DND-41 (cell line): Measurements from ENCODE around the gene CEP57L1.
A peak's percentile ranks its signal among the peaks of the same experiment; 100 is the strongest.

ENCODE experiments used
- ATAC-seq: fragments of 200-7000 bp; cut with Tn5 transposase; 3 replicates; pipeline ENCODE4 v1.9.1; 2021; ENCODE audit warnings: low read depth; ENCODE audit not compliant: insufficient read depth
- DNase-seq: peaks from one replicate; pipeline ENCODE4 v3.0.0-alpha.2; 2020
- H2AFZ ChIP-seq: 2 replicates; pipeline ENCODE4 v1.6.0; 2012; ENCODE audit warnings: low read depth, low read length
- H3K27ac ChIP-seq: 2 replicates; pipeline ENCODE4 v1.5.1; 2012; ENCODE audit warnings: low read length, inconsistent platforms
- H3K27me3 ChIP-seq: fragments of 200-600 bp; sonication (generic); 2 replicates; pipeline ENCODE4 v1.6.0; 2012; ENCODE audit warnings: low read length, mild to moderate bottlenecking, inconsistent platforms; ENCODE audit not compliant: insufficient read depth, poor library complexity
- H3K36me3 ChIP-seq: 2 replicates; pipeline ENCODE4 v1.5.1; 2012; ENCODE audit warnings: low read length, inconsistent platforms; ENCODE audit not compliant: insufficient read depth
- H3K4me1 ChIP-seq: 2 replicates; pipeline ENCODE4 v1.5.1; 2012; ENCODE audit warnings: mild to moderate bottlenecking, low read length; ENCODE audit not compliant: insufficient read depth
- H3K4me2 ChIP-seq: 2 replicates; pipeline ENCODE4 v1.6.0; 2012; ENCODE audit warnings: mild to moderate bottlenecking, moderate library complexity, low read length, inconsistent platforms; ENCODE audit not compliant: insufficient read depth
- H3K4me3 ChIP-seq, 2 experiments: fragments of 200-600 bp in 1 of 2; shearing (Covaris generic) in 1 of 2; 2 replicates each; pipeline ENCODE4 v1.5.1; 2012 to 2016; ENCODE audit warnings: inconsistent platforms in 2 of 2, low read length in 2 of 2, mild to moderate bottlenecking in 2 of 2, low read depth in 1 of 2, moderate library complexity in 1 of 2
- H3K79me2 ChIP-seq: 2 replicates; pipeline ENCODE4 v1.6.0; 2012; ENCODE audit warnings: low read length, inconsistent platforms; ENCODE audit not compliant: insufficient read depth
- H3K9ac ChIP-seq: 2 replicates; pipeline ENCODE4 v1.6.0; 2012; ENCODE audit warnings: low read depth, mild to moderate bottlenecking, inconsistent platforms, low read length, moderate library complexity
- H3K9me3 ChIP-seq: 2 replicates; pipeline ENCODE4 v1.5.1; 2012; ENCODE audit warnings: low read length, moderate library complexity, mild to moderate bottlenecking, inconsistent platforms; ENCODE audit not compliant: insufficient read depth, severe bottlenecking
- H4K20me1 ChIP-seq: 2 replicates; pipeline ENCODE4 v1.6.0; 2012; ENCODE audit warnings: low read length; ENCODE audit not compliant: insufficient read depth
- EZH2 ChIP-seq: IDR thresholded peaks from 3 replicates; pipeline ENCODE4 v1.6.1; 2012; ENCODE audit warnings: borderline replicate concordance, low read depth, mild to moderate bottlenecking, moderate library complexity, low read length, inconsistent platforms; ENCODE audit not compliant: severe bottlenecking
- TF ChIP-seq, protein P1 (sequence below): IDR thresholded peaks from 2 replicates; pipeline ENCODE4 v1.5.1; 2012; ENCODE audit warnings: borderline replicate concordance, low read length, moderate library complexity, mild to moderate bottlenecking; ENCODE audit not compliant: poor library complexity, severe bottlenecking; ENCODE audit errors: extremely low read depth

Gene CEP57L1

DNA sequence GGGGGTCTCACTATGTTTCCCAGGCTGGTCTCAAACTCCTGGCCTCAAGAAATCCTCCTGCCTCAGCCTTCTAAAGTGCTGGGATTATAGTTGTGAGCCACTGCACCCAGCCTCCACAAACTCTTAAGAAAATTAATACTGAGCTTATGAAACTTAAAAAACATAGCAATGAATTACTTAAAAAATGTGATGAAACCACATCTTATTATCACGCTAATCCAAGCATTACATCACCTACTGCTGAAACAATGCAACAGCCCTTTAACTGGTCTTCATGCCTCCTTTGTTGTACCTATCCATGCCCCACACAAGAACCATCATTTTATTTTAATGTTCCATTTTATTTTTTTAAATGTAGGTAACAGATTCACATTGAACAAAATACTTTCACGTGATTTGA lies 25.6 kb upstream of the CEP57L1 start:
- Histone ChIP-seq H3K4me1 (peaks cover 5% of the 10 kb centered on the region), H3K9me3 (no peaks in the 10 kb centered on the region), H3K27ac (no peak overlapping the region), H4K20me1 (no peaks in the 10 kb centered on the region), H3K9ac (no peak overlapping the region), H3K79me2 (no peaks in the 10 kb centered on the region), H3K4me3 (no peak overlapping the region), H3K27me3 (no peaks in the 10 kb centered on the region), H3K4me2 (no peak overlapping the region), H3K36me3 (no peaks in the 10 kb centered on the region), H2AFZ (no peak overlapping the region)
- no peak for TF ChIP-seq EZH2
- TF ChIP-seq, protein P1, sequence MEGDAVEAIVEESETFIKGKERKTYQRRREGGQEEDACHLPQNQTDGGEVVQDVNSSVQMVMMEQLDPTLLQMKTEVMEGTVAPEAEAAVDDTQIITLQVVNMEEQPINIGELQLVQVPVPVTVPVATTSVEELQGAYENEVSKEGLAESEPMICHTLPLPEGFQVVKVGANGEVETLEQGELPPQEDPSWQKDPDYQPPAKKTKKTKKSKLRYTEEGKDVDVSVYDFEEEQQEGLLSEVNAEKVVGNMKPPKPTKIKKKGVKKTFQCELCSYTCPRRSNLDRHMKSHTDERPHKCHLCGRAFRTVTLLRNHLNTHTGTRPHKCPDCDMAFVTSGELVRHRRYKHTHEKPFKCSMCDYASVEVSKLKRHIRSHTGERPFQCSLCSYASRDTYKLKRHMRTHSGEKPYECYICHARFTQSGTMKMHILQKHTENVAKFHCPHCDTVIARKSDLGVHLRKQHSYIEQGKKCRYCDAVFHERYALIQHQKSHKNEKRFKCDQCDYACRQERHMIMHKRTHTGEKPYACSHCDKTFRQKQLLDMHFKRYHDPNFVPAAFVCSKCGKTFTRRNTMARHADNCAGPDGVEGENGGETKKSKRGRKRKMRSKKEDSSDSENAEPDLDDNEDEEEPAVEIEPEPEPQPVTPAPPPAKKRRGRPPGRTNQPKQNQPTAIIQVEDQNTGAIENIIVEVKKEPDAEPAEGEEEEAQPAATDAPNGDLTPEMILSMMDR = no peak
- no peak for DNase-seq
- no peak for ATAC-seq

DNA sequence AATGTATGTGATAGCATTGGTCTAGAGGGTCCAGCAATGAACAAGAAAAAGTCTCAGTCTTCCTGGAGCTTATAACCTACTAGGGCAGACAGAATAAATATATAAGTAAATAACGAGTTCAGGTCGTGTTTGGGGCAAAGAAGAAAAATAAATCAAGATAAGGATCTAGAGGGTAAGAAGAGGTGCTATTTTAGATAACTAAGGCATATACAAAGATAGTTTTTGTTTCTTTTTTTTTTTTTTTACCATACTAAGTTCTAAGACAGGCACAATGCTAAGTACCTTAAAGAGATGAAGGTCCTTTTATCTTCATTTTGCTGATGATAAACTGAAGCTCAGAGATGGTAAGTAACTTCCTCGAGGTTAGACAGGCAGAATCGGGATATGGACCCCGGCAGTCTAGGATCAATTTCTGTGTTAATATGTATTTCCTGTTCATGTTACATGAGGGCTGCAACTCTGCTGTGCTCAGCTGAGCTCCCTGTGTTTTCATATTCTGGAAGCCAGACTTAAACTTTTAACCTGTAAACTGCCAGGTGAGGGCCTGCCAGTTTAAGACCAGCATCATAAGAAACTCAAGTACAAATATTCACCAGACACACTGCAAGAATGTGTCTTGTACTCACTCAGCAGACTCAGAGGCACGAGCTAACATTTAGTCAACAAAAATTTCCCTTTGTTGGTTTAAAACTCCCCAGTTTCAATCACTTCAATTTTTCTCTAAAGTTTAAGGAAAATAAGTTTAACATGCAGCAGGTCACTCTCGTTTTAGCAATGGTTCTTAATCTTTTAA lies 24.0 kb upstream of the CEP57L1 start:
- ATAC-seq (no peak), DNase-seq (no peak)
- Histone ChIP-seq H3K27me3 (no peaks in the 10 kb centered on the region), H3K4me1 (peaks cover 5% of the 10 kb centered on the region), H3K9me3 (no peaks in the 10 kb centered on the region), H3K4me3 (no peak overlapping the region), H3K9ac (no peak overlapping the region), H2AFZ (no peak overlapping the region), H4K20me1 (no peaks in the 10 kb centered on the region), H3K27ac (no peak overlapping the region), H3K36me3 (no peaks in the 10 kb centered on the region), H3K4me2 (no peak overlapping the region), H3K79me2 (no peaks in the 10 kb centered on the region)
- TF ChIP-seq, protein P1 = no peak
- no peak for TF ChIP-seq EZH2

- no peak overlapping the region for H3K4me2 ChIP-seq
- H3K79me2 ChIP-seq = no peaks in the 10 kb centered on the region
- no peaks in the 10 kb centered on the region for H3K27me3 ChIP-seq
- no peak overlapping the region for H2AFZ ChIP-seq
- H3K4me1 ChIP-seq = peaks cover 5% of the 10 kb centered on the region
- ATAC-seq = peak; percentile 84
- no peak for TF ChIP-seq EZH2
- TF ChIP-seq, protein P1 = peak; percentile 80
- no peaks in the 10 kb centered on the region for H3K9me3 ChIP-seq
- no peak overlapping the region for H3K27ac ChIP-seq
- no peaks in the 10 kb centered on the region for H3K36me3 ChIP-seq
- H3K9ac ChIP-seq = no peak overlapping the region
- H4K20me1 ChIP-seq = no peaks in the 10 kb centered on the region
- no peak overlapping the region for H3K4me3 ChIP-seq
- DNase-seq = peak; percentile 61
Observed at GRCh38 chr6:109073344-109074132, 21.8 kb upstream of the CEP57L1 start.
